Activated CD4-positive, CD25-positive, alpha-beta regulatory T cell (primary cell): ENCODE results near the gene IL13RA1.
"Not testable (repeated sequence)": the region's sequence is repeated elsewhere in the genome, so short reads cannot be mapped to it uniquely, and the experiment has no call there.

Experiments used
- DNase-seq, 4 experiments: peaks; one replicate each; lab custom pipeline; 2025; lab: John Stamatoyannopoulos, UW

IL13RA1 gene

DNA sequence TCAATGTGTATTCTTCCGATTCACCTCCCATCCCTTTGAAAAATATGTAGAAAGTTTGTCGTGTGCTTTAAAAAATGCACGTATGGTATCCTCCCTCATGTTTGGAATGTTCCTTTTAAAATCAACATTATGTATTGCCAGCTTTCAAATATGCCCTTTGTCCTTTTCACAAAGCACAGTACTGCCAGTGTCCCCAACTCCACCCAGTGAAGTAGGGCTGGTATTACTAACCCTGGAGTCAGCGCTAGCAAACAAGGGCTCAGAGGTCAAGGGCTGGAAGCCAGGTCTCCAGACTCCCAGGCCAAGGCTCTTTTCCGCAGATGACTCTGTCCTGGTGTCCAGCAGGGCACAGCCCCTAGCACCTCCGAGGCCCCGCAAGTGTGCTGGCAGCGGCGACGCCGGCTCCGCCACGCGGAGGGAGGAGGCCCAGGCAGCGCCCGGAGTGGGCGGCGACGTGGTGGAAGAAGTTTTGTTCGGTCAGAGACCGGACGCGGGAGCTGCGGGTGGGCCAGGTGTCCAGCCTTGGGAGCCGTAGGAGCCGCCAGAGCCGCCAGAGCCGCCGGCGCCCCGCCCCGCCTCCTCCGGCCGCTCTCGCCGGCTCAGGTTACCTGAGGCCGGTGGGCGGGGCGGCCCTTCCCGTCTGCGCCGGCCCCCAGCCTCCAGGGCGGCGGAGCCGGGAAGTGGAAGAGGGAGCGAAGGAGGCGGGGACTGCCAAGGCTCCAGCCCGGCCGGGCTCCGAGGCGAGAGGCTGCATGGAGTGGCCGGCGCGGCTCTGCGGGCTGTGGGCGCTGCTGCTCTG lies at the start of gene IL13RA1:
Gene IL13RA1, plus strand, starts transcription at position 720 of the 799 bp plus-strand sequence. Its CDS starts 33 bp downstream, at position 753.
- no peak for DNase-seq

DNA sequence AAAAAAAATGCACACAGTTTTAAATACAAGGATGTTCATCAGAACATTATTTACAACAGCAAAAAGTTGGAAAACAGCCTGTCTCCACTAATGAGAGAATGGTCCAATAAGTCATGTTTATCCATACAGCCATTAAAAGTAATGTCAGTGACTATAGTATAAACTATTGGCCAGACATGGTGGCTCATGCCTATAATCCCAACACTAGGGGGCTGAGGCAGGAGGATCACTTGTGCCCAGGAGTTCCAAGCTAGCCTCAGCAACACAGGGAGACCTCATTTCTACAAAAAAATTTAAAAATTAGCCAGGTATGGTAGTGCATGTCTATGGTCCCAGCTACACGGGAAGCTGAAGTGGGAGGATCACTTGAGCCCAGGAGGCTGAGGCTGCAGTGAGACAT lies 48.1 kb upstream of the IL13RA1 start:
- DNase-seq = no peak

DNA sequence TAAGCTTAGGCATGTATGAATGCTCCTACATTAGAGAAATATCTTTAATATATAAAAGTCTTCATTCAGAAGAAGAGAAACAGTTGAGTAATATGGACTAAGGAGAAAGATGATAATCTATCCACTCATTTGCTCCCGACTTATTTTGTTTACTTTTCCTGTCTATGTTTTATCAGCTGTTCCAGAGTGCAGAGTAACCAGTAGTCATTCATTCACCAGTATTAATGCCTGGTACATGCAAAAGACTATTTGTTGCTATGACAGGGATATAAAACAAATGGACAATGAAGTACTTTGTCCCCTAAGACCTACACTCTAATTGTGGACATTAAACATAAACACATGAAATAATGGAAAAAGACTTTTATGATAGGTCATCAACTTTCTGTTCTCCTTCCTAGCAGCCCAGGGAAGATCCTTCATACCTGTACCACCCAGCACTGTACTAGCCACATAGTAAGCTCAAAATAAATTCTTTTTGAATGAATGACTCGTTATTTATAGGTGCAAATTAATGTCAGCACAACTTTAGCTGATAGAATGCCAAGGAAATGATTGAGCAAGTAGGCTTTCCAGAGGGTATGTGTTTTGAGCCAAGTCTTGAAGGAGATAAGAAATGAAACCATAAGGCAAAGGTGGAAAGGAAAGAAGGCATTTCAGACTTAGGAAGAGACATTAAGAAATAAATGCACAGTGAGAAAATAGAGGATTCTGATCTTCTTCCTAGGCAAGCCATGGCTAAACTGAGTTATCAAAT lies 45.0 kb upstream of the IL13RA1 start:
- DNase-seq = no peak

DNA sequence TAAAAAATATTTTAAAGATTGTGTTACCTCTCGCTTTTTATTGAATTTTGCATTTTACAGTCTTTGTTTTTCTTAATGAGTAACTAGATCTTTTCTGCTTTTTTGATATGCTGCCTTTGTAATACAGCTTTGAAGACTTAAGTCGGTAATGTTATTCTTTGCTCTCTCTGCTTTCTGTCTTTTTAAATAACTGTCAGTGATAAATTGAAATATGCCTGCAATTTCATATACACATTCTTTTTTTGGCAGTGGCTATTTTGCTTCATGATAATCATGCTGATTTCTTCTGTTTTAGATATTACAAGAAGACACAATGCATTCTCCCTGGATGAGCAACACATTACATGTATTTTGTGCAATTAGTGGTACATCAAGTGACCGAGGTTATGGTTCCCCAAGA lies 42.0 kb upstream of the IL13RA1 start:
- DNase-seq = no peak

DNA sequence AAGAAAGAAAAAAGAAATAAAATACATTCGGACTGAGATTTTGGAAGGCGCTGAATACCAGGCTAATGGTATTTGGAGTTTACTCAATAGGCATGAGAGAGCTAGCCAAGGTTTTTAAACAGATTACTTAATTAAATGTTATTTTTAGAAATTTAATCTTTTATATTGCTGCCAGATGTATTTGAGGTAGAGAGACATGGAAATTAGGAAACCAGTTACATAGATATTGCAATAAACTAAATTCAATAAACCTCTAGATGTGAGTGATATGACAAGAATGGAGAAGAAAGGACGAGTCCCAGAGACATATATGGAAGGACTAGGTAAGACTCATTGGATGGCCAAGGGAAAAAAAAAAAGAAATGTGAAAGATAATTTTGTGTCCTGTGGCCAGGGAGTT lies 38.5 kb upstream of the IL13RA1 start:
- DNase-seq = no peak

DNA sequence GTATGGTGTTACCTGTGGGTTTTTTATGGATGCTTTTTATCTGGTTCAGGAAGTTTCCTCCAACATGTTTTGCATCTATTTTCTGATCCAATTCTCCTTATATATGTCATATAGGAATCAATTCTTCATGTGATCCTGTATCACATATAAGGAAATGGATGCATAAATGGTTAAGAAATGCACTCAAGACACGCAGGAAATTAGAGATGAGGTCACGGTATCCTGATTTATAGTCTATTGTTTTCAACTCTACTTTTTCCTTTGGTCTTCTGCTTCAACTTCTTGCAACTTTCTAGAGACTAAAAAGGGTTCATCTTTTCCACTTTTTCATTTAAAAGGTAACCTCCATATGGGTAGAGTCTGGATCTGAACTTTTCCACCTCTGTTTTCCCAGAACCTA lies 33.6 kb upstream of the IL13RA1 start:
- no peak for DNase-seq

DNA sequence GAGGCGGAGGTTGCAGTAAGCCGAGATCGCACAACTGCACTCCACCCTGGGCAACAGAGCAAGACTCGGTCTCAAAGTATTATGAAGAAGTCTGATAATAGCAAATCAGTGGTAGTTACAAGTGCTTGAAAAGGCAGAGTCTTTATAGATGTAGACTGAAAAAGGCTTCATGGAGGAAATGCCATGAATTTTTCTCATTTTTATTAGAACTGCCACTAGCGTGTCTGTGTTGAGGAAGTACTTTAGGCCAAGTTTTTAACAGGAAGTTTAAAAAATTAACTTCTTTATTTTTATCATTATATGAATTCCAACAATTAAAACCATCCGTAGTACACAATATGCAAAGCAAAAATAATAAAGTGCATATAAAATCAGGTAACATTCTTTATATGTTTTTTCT lies 32.8 kb upstream of the IL13RA1 start:
- no peak for DNase-seq

DNA sequence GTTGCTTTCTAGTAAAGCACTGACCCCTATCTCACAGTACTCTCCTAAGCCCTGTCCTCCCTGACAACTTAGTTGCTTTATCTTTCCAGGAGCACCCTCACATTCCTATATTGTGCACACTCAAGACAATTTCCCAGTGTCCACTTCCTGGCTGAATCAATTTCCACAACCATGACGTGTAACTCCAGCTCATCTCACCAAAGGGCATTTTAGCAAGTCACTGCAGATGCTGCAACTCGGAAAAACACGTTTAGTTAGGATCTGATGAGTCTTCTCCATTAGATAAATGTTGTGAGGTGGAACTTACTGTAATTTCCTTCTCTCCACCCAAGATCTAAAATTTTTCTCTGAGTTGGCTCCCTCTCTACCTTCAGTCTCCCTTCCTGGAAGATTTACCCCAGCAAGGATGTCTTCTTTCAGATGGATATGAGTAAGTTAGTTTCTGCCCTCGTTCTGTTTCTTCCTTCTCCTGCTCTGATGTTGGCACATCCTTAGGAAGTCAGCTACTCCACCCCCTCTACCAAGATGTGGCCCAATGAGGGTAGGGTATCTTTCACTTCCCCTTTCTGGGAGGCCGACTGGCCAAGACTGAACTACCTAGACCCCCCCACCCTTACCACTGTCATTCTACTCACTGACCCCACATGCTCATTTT lies 28.8 kb upstream of the IL13RA1 start:
- no peak for DNase-seq

DNA sequence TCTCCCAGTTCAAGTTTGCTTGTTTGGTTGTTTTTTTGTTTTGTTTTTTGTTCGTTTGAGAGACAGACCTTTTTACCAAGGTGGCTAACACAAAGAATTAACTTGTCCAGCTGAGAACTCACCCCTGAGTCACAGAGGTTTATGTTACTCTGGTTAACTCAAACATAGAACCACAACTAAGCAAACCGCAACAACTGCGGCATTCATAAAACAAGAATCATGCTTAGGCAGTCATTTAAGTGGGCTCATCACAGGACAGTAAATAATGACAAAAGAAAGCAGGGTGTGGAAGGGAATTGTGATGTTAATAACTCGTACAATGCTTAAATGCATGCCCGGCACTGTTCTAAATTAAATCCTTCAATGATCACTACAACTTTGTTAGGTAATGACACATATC lies 24.7 kb upstream of the IL13RA1 start:
- no peak for DNase-seq

DNA sequence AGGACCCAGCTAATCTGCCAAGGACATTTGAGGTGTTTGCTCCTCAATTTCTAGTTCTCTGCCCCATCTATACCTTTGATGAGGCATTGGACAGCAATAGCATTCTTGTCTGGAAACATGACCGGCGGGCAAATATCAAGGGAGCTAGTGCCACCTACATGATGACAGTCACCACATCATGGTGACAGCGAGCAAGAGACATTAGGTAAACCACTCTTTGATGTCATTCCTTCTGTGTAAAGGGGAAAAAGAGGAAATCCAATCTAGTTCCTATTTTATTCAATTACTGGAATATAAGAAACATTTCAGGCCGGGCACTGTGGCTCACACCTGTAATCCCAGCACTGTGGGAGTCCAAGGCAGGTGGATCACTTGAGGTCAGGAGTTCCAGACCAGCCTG lies 20.7 kb upstream of the IL13RA1 start:
- no peak for DNase-seq

DNA sequence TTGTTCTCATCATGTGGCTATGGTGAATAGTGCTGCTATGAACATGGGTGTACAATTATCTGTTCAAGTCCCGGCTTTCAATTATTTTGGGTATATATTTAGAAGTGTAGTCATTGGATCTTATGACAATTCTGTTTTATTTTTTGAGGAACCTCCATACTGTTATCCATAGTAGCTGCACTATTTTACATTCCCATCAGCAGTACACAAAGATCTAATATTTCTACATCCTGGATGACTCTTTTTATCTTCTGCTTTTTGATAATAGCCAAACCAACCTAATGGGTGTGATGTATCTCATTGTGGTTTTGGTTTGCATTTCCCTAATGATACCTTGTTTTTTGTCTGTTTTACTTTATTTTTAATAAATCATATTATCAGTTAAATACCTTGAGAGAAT lies 12.9 kb upstream of the IL13RA1 start:
- DNase-seq = no peak

DNA sequence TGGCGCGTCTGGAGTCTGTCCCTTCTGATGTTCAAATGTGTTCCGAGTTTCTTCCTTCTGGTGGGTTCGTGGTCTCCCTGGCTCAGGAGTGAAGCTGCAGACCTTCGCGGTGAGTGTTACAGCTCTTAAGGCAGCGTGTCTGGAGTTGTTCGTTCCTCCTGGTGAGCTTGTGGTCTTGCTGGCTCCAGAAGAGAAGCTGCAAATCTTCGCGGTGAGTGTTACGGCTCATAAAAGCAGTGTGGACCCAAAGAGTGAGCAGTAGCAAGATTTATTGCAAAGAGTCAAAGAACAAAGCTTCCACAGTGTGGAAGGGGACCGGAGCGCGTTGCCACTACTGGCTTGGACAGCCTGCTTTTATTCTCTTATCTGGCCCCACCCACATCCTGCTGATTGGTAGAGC lies 11.5 kb upstream of the IL13RA1 start:
- DNase-seq = not testable (repeated sequence)

DNA sequence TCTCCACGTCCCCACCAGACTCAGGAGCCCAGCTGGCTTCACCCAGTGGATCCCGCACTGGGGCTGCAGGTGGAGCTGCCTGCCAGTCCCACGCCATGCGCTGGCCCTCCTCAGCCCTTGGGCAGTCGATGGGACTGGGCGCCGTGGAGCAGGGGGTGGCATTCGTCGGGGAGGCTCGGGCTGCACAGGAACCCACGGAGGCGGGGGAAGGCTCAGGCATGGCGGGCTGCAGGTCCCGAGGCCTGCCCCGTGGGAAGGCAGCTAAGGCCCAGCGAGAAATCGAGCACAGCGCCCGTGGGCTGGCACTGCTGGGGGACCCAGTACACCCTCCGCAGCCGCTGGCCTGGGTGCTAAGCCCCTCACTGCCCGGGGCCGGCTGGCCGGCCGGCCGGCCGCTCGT lies 10.6 kb upstream of the IL13RA1 start:
- DNase-seq = not testable (repeated sequence)

DNA sequence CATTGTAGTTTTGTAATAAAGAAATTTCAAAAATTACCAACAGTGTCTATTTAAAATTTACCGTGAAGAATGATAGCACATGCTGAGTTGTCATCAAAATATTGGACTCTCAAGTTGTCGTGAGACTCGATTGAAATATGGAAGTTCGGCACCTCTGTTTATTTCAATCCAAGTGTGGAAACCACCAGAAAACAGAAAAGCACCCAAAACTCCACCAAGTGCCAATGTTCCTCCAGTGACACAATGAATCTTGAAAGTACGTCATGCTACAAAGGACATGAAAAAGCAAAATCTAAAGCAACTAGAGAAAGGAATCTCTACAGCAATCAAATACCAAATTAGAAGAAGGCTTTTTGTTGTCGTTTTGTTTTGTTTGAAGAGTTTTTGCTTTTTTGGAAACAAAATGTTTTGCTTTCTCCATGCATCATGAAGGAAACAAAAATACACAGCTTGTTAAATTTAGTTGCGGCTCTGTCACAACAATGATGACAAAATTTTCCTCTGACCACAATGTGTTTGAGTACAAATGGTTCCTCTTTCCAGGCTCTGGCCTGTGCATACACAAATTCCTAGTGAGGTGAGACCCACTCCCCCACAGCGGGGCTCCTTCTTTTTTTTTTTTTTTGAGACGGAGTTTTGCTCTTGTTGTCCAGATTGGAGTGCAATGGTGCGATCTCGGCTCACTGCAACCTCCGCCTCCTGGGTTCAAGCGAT lies 9.6 kb upstream of the IL13RA1 start:
- no peak for DNase-seq

DNA sequence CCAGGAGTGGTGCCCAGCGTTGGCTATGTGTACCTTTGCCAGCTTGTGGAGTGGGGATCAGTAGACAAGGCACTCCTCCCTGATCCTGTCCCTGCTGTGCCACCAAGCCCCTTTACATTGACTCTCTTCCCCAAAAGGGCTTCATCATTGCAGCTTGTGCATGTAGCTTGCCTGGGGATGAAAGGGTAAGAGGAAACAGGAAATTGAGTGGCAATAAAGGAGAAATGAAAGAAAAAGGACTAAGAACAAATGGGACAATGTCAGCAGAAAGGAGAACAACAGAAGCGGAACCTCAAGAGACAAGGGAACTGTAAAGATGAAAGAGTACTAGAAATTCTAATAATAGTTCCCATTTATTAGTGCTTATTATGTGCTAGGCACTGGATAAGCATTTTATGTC lies 8.7 kb upstream of the IL13RA1 start:
- no peak for DNase-seq

DNA sequence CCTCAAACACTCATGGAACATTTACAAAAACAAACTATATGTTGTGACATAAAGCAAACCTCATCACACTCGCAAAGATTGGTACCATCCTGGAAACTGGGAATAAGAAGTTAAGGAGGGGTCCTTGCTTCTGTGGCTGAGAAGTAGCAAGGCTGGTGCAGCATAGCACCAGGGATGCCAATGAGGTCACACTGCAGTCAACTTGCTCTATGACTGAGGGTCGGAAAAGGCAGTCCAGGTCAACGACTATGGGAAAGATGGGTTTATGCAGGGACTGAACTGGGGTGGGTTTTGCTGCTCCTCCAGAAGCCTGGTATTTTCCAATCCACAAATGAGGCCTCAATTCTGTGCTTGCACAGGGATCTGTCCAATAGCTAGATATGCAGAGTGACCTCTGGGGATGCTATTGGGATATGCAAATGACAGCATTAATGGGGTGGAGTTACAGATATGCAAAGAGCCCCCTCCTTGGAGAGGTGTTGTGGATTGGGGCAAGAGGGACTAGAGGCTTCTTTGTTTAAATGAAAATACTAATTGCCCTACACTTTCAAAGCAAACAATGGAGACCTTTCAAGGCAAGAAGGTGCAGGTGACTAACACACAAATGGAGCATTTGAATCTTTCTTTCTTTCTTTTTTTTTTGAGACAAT lies 7.2 kb upstream of the IL13RA1 start:
- DNase-seq = no peak

DNA sequence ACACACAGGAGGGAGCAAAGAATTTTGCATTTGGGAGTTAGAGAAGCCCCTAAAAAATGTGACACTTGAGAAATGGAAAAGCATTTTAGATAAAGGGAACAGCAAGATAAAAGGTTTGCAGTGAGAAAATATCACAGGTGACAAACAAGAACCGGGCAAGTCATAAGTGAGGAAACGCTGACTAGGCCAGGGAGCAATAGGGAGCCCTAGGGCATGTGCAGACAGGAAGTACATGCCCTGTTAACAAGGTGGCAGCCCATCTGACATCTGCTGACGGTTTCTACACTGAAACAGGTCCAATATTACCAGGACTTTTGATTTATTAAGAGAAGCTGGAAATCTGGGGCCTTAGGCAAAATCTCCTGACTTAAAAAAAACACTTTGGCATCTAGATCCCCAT lies 4.0 kb upstream of the IL13RA1 start:
- no peak for DNase-seq

DNA sequence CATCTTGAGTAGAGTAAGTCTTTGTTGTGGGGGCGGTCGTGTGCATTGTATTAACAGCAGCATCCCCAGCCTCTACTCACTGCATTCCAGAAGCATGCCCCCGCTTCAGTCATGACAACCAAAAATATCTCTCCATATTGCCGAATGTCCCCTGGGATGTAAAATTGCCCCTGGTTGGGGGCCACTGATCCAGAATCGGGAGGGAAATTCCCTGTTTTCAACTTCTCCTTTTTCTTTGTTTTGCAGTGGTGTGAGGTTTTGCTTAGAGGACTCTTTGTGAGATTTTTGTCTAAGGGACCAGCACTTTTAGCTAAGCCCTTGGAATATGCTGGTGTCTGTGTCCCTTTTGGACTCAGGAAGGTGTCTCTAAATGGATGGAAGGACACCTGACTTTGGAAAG lies 3.0 kb upstream of the IL13RA1 start:
- DNase-seq = no peak

DNA sequence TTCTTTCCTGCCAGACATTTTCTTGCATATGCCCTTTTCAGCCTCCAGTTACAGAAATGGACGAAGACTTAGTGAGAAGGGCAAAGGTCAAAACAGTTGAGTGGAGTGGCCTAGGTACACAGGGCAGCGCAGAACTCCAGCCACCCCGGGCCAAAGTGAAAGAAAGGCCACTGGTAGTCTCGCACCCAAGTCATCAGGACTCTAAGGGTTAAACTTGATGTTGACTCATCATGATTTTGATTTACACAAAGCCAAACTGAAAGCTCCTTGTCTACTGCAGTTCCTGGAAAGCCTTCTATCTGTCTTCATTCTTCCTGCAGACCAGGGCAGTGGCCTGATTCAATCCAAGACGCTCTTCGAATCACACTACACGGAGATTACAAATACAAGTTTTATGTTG lies 2.6 kb upstream of the IL13RA1 start:
- DNase-seq = no peak

DNA sequence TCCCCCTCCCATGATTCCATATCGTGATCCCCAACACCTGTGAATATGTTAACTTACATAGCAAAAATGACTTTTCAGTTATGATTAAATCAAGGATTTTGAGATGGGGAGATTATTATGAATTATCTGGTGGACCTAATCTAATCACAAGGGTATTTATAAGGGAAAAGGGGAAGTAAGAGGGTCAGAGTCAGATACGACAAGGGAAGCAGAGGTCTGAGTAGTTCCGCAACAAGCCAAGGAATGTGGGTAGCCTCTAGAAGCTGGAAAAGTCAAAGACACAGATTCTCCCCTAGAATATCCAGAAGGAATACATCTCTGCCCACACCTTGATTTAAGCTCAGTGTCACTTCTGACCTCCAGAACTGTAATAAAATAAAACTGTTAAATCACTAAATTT lies 1.0 kb upstream of the IL13RA1 start:
- DNase-seq = no peak

DNA sequence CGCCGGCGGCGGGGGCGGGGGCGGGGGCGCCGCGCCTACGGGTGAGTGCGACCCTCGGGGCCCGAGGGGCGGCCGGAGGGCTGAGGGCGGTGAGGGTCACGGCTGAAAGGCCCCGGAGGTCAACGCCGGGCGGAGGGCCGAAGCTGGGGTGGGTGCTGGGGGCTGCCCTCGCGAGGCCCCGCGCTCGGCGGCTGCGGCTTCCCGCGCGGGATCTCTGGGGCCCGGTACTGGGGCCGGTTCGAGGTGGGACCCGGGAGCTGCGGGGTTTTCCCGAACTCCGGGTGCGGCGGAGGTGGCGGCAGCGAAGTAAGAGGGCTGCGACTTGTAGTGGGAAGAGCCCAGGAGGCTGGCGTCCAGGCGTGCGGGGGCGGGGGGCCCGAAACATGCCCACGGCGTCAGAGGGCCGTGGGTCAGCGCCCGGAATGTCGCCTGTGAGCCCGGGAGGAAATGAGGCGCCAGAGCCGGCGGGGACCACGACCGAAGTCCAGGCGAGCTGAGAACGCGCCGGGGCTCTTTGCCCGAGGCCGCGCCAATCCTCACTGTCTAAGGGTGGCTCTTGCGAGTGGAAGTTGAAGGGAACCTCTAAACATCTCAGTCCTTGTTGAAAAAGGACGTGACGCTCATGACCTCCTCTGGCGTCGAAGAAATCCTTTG lies 407 bp downstream of the IL13RA1 start:
- peak in 1 of 4 experiments; percentile 0 for DNase-seq
